ENCODE data around the gene TRMT10B. TPM values are rescaled to one million over a fixed set of nuclear protein-coding genes. Genes with fewer than 3 reads are reported as not detected.

Gene TRMT10B
- total and polyA plus RNA-seq, 2 of the 13 experiments (the other 11 are each of a cell fraction or from before 2014, with no cell fraction given) = 3.1 to 3.9 TPM

DNA sequence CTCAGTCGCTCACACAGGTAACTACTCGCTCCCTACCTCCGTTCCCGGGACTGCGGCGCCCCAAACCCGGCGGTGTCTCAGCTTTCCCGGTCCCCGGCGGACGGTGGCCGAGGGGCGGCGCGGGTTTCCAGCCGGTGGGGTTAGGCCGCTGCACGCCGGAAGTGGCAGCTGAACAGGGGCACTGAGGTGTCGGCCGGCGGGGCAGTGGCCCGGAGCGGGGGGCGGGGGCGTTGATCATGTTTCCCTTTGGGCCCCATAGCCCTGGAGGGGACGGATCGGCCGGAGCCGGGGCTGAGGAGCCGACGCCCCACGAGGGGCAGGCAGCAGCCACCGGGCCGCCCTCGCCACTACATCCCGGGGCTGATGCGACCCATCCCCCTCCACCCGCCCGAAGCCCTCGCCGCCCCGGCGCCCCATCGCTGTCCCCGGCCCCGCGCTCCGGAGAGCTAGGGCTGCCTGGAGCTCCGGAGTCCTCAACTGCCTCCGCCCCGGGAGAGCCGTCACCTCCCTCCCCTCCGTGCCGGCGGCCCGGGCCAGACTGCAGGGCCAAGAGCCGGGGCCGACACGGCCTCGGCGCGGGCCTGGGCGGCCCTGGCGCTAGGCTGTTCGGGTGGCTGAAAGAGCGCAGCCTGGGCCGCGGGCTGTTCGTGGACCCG, 47.2 kb downstream of the TRMT10B start, which contains the start of gene DCAF10 (continued):
- TF ChIP-seq MZF1 (CRISPR knock-in tag; IDR thresholded peaks at IDR 0.05; ENCODE audit: borderline replicate concordance) = 0 out of 2 replicates have a peak, but pooled peaks have one; percentile 63
- peak; percentile 97; the same call in 1 of the 2 replicates for TF ChIP-seq ZNF614 (CRISPR knock-in tag; IDR thresholded peaks at IDR 0.05; ENCODE audit: borderline replicate concordance)
- TF ChIP-seq, protein P1, sequence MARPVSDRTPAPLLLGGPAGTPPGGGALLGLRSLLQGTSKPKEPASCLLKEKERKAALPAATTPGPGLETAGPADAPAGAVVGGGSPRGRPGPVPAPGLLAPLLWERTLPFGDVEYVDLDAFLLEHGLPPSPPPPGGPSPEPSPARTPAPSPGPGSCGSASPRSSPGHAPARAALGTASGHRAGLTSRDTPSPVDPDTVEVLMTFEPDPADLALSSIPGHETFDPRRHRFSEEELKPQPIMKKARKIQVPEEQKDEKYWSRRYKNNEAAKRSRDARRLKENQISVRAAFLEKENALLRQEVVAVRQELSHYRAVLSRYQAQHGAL (CRISPR knock-in tag; IDR thresholded peaks at IDR 0.05; ENCODE audit: not compliant biosample characterization) = no peak
- peak; percentile 88 for TF ChIP-seq ZNF749 (CRISPR knock-in tag; IDR thresholded peaks at IDR 0.05; ENCODE audit: borderline replicate concordance)
- TF ChIP-seq THYN1 (CRISPR knock-in tag; IDR thresholded peaks at IDR 0.05; ENCODE audit: borderline replicate concordance, low read depth) = peak; percentile 93; the same call in 1 of the 2 replicates
- no peak; the same call in 1 of the 2 replicates for TF ChIP-seq ZNF230 (CRISPR knock-in tag; IDR thresholded peaks at IDR 0.05)
- no peak for TF ChIP-seq ZFP37 (CRISPR knock-in tag; IDR thresholded peaks at IDR 0.05; ENCODE audit: borderline replicate concordance)
- no peak for TF ChIP-seq CBX2 (IDR thresholded peaks at IDR 0.05; ENCODE audit: low read depth, low read length)
- peak; percentile 69; the same call in 1 of the 2 replicates for TF ChIP-seq CBX2 (CRISPR knock-in tag; IDR thresholded peaks at IDR 0.05; ENCODE audit: low read depth)
- TF ChIP-seq ZNF296 (CRISPR knock-in tag; conservative IDR thresholded peaks at IDR 0.05) = no peak
- TF ChIP-seq GRHL1 (CRISPR knock-in tag; conservative IDR thresholded peaks at IDR 0.05) = no peak
- TF ChIP-seq TFDP1 (CRISPR knock-in tag; IDR thresholded peaks at IDR 0.05; ENCODE audit: borderline replicate concordance) = peak; percentile 83
- TF ChIP-seq TSC22D2 (CRISPR knock-in tag; IDR thresholded peaks at IDR 0.05; ENCODE audit: borderline replicate concordance) = peak; percentile 81; the same call in 1 of the 2 replicates
- TF ChIP-seq ZFP1 (CRISPR knock-in tag; IDR thresholded peaks at IDR 0.05) = peak; percentile 91
- peak; percentile 94 for TF ChIP-seq MTF2 (CRISPR knock-in tag; IDR thresholded peaks at IDR 0.05; ENCODE audit: borderline replicate concordance)
- TF ChIP-seq, protein P2, sequence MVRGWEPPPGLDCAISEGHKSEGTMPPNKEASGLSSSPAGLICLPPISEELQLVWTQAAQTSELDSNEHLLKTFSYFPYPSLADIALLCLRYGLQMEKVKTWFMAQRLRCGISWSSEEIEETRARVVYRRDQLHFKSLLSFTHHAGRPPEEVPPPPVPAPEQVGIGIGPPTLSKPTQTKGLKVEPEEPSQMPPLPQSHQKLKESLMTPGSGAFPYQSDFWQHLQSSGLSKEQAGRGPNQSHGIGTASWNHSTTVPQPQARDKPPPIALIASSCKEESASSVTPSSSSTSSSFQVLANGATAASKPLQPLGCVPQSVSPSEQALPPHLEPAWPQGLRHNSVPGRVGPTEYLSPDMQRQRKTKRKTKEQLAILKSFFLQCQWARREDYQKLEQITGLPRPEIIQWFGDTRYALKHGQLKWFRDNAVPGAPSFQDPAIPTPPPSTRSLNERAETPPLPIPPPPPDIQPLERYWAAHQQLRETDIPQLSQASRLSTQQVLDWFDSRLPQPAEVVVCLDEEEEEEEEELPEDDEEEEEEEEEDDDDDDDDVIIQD (CRISPR knock-in tag; IDR thresholded peaks at IDR 0.05; ENCODE audit: low read depth) = peak; percentile 33; the same call in 1 of the 2 replicates
- TF ChIP-seq ZSCAN9 (CRISPR knock-in tag; IDR thresholded peaks at IDR 0.05; ENCODE audit: borderline replicate concordance) = peak; percentile 69; the same call in 1 of the 2 replicates
- TF ChIP-seq, protein P3, sequence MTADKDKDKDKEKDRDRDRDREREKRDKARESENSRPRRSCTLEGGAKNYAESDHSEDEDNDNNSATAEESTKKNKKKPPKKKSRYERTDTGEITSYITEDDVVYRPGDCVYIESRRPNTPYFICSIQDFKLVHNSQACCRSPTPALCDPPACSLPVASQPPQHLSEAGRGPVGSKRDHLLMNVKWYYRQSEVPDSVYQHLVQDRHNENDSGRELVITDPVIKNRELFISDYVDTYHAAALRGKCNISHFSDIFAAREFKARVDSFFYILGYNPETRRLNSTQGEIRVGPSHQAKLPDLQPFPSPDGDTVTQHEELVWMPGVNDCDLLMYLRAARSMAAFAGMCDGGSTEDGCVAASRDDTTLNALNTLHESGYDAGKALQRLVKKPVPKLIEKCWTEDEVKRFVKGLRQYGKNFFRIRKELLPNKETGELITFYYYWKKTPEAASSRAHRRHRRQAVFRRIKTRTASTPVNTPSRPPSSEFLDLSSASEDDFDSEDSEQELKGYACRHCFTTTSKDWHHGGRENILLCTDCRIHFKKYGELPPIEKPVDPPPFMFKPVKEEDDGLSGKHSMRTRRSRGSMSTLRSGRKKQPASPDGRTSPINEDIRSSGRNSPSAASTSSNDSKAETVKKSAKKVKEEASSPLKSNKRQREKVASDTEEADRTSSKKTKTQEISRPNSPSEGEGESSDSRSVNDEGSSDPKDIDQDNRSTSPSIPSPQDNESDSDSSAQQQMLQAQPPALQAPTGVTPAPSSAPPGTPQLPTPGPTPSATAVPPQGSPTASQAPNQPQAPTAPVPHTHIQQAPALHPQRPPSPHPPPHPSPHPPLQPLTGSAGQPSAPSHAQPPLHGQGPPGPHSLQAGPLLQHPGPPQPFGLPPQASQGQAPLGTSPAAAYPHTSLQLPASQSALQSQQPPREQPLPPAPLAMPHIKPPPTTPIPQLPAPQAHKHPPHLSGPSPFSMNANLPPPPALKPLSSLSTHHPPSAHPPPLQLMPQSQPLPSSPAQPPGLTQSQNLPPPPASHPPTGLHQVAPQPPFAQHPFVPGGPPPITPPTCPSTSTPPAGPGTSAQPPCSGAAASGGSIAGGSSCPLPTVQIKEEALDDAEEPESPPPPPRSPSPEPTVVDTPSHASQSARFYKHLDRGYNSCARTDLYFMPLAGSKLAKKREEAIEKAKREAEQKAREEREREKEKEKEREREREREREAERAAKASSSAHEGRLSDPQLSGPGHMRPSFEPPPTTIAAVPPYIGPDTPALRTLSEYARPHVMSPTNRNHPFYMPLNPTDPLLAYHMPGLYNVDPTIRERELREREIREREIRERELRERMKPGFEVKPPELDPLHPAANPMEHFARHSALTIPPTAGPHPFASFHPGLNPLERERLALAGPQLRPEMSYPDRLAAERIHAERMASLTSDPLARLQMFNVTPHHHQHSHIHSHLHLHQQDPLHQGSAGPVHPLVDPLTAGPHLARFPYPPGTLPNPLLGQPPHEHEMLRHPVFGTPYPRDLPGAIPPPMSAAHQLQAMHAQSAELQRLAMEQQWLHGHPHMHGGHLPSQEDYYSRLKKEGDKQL (CRISPR knock-in tag; IDR thresholded peaks at IDR 0.05; ENCODE audit: low read depth) = peak; percentile 68; the same call in 1 of the 2 replicates
